Upper lobe of left lung (tissue), 6 donors: ENCODE data around the gene CEACAM20. TPM values are rescaled to one million over a fixed set of nuclear protein-coding genes. Genes with fewer than 3 reads are reported as not detected.
"Not testable (repeated sequence)": the region's sequence is repeated elsewhere in the genome, so short reads cannot be mapped to it uniquely, and the experiment has no call there.

Experiments used
- ATAC-seq, 2 donors: fragments of 200-7000 bp; cut with Tn5 transposase; one replicate each; pipeline ENCODE4 v1.9.1; 2022; ENCODE audit warnings: mild to moderate bottlenecking in 2 of 2, moderate library complexity in 2 of 2; ENCODE audit not compliant: low FRiP score in 2 of 2
- DNase-seq, 2 donors: peaks; one replicate each; pipeline ENCODE4 v3.0.0-alpha.2; 2019 to 2020
- H3K27ac ChIP-seq, 4 donors: fragments of 200-600 bp; sonication (generic); one replicate each; pipeline ENCODE4 v1.5.1; 2016 to 2019
- H3K27me3 ChIP-seq, 4 donors: fragments of 200-600 bp; sonication (generic); one replicate each; pipeline ENCODE4 v1.5.1; 2017 to 2019
- H3K36me3 ChIP-seq, 4 donors: fragments of 200-600 bp; sonication (generic); one replicate each; pipeline ENCODE4 v1.5.1; 2016 to 2019
- H3K4me1 ChIP-seq, 4 donors: fragments of 200-600 bp; sonication (generic); one replicate each; pipeline ENCODE4 v1.5.1; 2018 to 2019
- H3K4me3 ChIP-seq, 4 donors: fragments of 200-600 bp; sonication (generic); one replicate each; pipeline ENCODE4 v1.5.1; 2017 to 2019; ENCODE audit warnings: mild to moderate bottlenecking in 2 of 4, moderate library complexity in 1 of 4
- H3K9me3 ChIP-seq, 4 donors: fragments of 200-600 bp; sonication (generic); one replicate each; pipeline ENCODE4 v1.5.1; 2018 to 2019
- CTCF ChIP-seq, 6 experiments: fragments of 450-650 bp in 4 of 6; fragments of 200-600 bp in 2 of 6; sonication (generic) in 2 of 6; IDR thresholded peaks; one replicate each; pipeline ENCODE4 v1.5.1; 2016 to 2019; ENCODE audit warnings: antibody characterized with exemption in 6 of 6
- EP300 ChIP-seq, 4 donors: sonication (generic); formaldehyde crosslinking; IDR thresholded peaks; one replicate each; pipeline ENCODE4 v1.5.1; 2017; ENCODE audit warnings: antibody characterized with exemption in 4 of 4, control low read depth in 2 of 4
- POLR2A ChIP-seq, 4 donors: fragments of 450-650 bp; IDR thresholded peaks; one replicate each; pipeline ENCODE4 v1.5.1; 2016 to 2017; ENCODE audit warnings: antibody characterized with exemption in 4 of 4, mild to moderate bottlenecking in 2 of 4
- POLR2AphosphoS5 ChIP-seq, 2 donors: sonication (generic); formaldehyde crosslinking; IDR thresholded peaks; one replicate each; pipeline ENCODE4 v1.5.1; 2017; ENCODE audit warnings: antibody characterized with exemption in 2 of 2
- WGBS, 2 donors: methylation state at CpG; one replicate each; pipeline ENCODE4 v1.1.5; 2017 to 2018; 5-methylcytosine and 5-hydroxymethylcytosine counted together
- total RNA-seq, 6 donors: library from RNA; depleted of rRNA in 4 of 6; stranded (reverse); fragments of >200 nt in 4 of 6; gene quantifications; one replicate each; pipeline versions ENCODE4 v1.1.0 to v1.2.1, GENCODE V29; 2016 to 2021
- donor health status: DM: no; HTN: no; CAD: no; lungs with moderate emphysema.
- donor health status: DM: no; HTN: yes; CAD: no; lungs with severe emphysema.

CEACAM20 gene
- total RNA-seq, 6 donors from 2014 or later: not detected

DNA sequence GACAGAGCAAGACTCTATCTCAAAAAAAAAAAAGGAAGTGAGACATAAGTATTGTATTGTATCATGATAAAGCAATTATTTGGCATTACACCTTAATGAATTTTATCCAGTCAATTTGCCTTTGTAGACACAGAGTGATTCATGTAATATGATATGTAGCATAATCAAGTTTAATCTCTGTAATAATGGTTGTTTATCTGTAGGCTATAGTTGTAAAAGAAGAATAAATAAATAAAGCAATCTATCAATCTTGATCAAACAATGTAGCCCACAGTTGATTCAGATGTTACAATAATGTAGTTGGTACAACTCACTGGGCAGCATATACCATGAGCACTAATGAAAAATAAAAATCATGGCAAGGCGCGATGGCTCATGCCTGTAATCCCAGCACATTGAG is 28.5 kb upstream of the CEACAM20 start:
- Histone ChIP-seq H3K27ac (no peak overlapping the region), H3K4me1 (no peaks in the 10 kb centered on the region), H3K36me3 (no peaks in the 10 kb centered on the region), H3K4me3 (no peak overlapping the region), H3K27me3 (no peaks in the 10 kb centered on the region), H3K9me3 (no peaks in the 10 kb centered on the region)
- WGBS, 2 donors: 86 to 92% methylated on average over 2 of the region's 2 CpGs
- ATAC-seq (no peak), DNase-seq (no peak)
- no peak for TF ChIP-seq POLR2AphosphoS5 (IDR thresholded peaks at IDR 0.05)
- no peak for TF ChIP-seq POLR2A (IDR thresholded peaks at IDR 0.05)

DNA sequence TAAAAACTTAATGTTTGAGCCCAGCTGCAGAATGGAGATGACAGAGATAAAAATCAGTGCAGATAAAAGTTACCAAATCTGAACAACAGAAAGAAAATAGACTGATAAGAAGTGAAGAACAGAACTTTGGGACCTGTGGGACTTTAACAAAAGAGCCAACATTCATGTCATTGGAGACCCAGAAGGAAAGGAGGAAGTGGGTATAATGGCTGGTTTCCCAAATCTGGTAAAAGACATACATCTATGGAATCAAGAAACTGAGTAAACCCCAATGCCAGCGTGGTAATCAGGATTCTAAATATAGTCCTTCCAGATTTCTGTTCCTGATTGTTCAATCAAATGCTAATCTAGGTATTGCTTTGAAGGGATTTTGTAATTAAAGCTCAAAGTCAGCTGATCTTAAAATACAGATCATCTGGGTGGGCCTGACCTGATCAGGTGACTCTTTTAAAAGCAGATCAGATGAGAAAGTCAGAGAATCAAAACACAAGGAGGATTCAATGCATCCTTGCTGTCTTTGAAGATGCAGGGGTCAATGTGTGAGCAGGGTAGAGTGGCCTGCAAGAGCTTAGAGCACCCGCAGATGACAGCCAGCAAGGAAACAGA is 25.3 kb upstream of the CEACAM20 start:
- Histone ChIP-seq H3K27me3 (no peaks in the 10 kb centered on the region), H3K36me3 (no peaks in the 10 kb centered on the region), H3K27ac (no peak overlapping the region), H3K4me1 (no peaks in the 10 kb centered on the region), H3K4me3 (no peak overlapping the region), H3K9me3 (no peaks in the 10 kb centered on the region)
- 56 to 69% methylated on average over 2 of the region's 2 CpGs for WGBS, 2 donors
- DNase-seq (no peak), ATAC-seq (no peak)
- TF ChIP-seq POLR2AphosphoS5 (IDR thresholded peaks at IDR 0.05) (no peak), CTCF (IDR thresholded peaks at IDR 0.05) (no peak), EP300 (IDR thresholded peaks at IDR 0.05) (no peak), POLR2A (IDR thresholded peaks at IDR 0.05) (no peak)

- no peaks in the 10 kb centered on the region for H3K27me3 ChIP-seq
- DNase-seq (no peak), ATAC-seq (peak in 1 of 2 donors; percentile 19)
- H3K36me3 ChIP-seq: no peaks in the 10 kb centered on the region
- no peaks in the 10 kb centered on the region for H3K9me3 ChIP-seq
- no peak overlapping the region for H3K27ac ChIP-seq
- no peak for TF ChIP-seq POLR2AphosphoS5 (IDR thresholded peaks at IDR 0.05)
- no peak for TF ChIP-seq CTCF (IDR thresholded peaks at IDR 0.05)
- TF ChIP-seq POLR2A (IDR thresholded peaks at IDR 0.05): no peak
- H3K4me3 ChIP-seq: no peak overlapping the region
- no peaks in the 10 kb centered on the region for H3K4me1 ChIP-seq
- WGBS, 2 donors: 39 to 52% methylated on average over 6 of the region's 6 CpGs
Measured at GRCh38 chr19:44553478-44554171, 24.1 kb upstream of the CEACAM20 start.

GRCh38 chr19:44552324-44552723 is 22.8 kb upstream of the CEACAM20 start:
- ATAC-seq: peak; percentile 34 to 43

GRCh38 chr19:44551850-44552249 is 22.4 kb upstream of the CEACAM20 start:
- Histone ChIP-seq H3K27ac (no peak overlapping the region), H3K9me3 (no peaks in the 10 kb centered on the region), H3K4me1 (no peaks in the 10 kb centered on the region), H3K27me3 (no peaks in the 10 kb centered on the region), H3K4me3 (no peak overlapping the region), H3K36me3 (no peaks in the 10 kb centered on the region)
- TF ChIP-seq POLR2A (IDR thresholded peaks at IDR 0.05): no peak
- no peak for TF ChIP-seq EP300 (IDR thresholded peaks at IDR 0.05)
- no peak for TF ChIP-seq CTCF (IDR thresholded peaks at IDR 0.05)
- TF ChIP-seq POLR2AphosphoS5 (IDR thresholded peaks at IDR 0.05): no peak
- ATAC-seq: no peak
- WGBS, 2 donors: 76 to 90% methylated on average over 5 of the region's 5 CpGs
- DNase-seq: no peak

More at GRCh38 chr19:44552324-44552723, 22.8 kb upstream of the CEACAM20 start:
- Histone ChIP-seq H3K9me3 (no peaks in the 10 kb centered on the region), H3K4me3 (no peak overlapping the region), H3K4me1 (no peaks in the 10 kb centered on the region), H3K27ac (no peak overlapping the region), H3K27me3 (no peaks in the 10 kb centered on the region), H3K36me3 (no peaks in the 10 kb centered on the region)
- WGBS, 2 donors: 5 to 17% methylated on average over 3 to 5 of the region's 5 CpGs
- TF ChIP-seq POLR2AphosphoS5 (IDR thresholded peaks at IDR 0.05) (no peak), CTCF (IDR thresholded peaks at IDR 0.05) (peak in 4 of 6 experiments; percentile 21 to 45 (median 32))
- no peak for DNase-seq

- not testable (repeated sequence) for H3K9me3 ChIP-seq, H3K4me3 ChIP-seq, H3K4me1 ChIP-seq, H3K27ac ChIP-seq, H3K36me3 ChIP-seq, H3K27me3 ChIP-seq, ATAC-seq, DNase-seq
- 91% methylated on average over 37 of the region's 37 CpGs for WGBS, 2 donors
Measured at GRCh38 chr19:44550976-44551375, 21.5 kb upstream of the CEACAM20 start.
